ENCODE results near the gene CCDC97.

The CCDC97 gene

DNA sequence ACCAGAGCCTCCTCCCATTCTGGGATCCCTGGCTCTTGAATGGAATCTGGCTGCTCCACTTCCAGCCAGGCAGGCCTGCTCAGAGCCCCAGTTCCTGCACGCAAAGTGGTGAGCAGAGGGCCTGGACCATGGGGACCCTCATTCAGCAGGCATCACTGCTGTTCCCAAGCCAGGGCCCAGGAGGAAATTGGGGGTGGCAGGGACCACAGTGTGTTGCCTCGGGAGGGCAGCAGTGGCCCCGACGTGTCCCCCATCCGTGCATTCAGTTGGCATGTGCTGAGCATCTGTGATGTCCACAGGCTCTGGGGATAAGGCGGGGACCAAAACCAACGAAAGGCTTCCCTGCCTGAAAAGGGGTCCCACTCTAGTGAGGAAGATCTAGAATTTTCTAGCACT lies 11.2 kb downstream of the CCDC97 start:
- no peak for DNase-seq

GRCh38 chr19:41321600-41322270 lies 11.8 kb downstream of the CCDC97 start:
- no peak for DNase-seq

GRCh38 chr19:41322451-41322850 lies 12.5 kb downstream of the CCDC97 start:
- no peak for DNase-seq

DNA sequence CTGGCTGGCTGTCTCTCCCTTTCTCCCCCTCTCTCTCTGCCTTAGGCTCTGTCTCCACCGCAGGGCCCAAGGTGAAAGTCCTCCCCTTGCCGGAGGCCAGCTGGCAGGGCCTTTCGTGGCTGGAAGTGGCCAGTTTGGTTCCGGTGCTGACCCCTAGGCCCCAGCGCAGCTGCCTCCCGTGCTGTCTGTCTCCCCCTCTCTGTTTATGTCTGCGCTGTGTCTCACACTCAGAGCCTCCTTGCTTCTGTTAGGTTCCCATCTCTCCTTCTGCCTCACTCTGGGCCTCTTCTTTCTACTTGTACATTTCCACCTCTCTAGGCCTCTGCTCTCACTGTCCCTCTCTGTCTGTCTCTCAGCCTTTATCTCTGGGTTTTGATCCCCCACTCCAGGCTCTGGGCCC lies 13.1 kb downstream of the CCDC97 start:
- DNase-seq = no peak

- DNase-seq = peak; percentile 22
These were observed 13.6 kb downstream of the CCDC97 start for GRCh38 chr19:41323430-41324125.

GRCh38 chr19:41324231-41324702 lies 14.3 kb downstream of the CCDC97 start:
- DNase-seq = no peak

DNA sequence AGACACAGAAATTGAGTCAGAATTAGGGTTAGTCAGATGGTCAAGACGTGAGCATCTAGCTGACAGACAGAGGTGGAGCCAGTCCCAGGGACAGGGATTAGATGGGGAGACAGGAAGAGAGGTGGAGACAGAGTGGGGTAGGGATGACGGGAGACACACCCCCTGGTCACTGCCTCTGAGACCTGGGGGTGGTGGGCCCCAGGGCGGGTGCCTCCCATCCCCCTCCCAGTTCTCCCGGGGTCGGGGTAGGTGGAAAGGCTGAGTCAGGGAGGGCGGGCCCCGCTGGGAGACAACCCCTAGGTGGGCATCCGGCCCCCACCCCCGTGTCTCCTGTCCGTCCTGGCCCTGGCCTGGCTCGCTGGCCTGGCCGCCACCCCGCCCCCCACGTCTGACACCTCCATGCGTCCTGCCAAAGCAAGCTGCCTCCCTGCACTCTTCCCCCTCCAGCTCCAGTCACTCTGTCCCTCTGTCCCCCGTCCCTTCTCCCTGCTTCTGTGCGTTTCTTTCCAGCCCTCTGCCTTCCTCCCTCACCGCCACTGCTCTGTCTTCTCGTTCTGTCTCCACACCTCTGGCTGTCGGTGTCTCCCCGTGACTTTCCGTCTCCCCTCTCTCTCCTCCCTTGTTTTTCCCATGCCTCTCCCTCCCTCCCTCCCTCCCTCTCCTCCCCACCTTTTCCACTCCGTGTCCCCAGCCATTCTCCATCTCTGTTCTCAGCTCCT lies 15.1 kb downstream of the CCDC97 start:
- peak; percentile 21 for DNase-seq

- no peak for DNase-seq
These were observed 15.6 kb downstream of the CCDC97 start for GRCh38 chr19:41325640-41325946.

DNA sequence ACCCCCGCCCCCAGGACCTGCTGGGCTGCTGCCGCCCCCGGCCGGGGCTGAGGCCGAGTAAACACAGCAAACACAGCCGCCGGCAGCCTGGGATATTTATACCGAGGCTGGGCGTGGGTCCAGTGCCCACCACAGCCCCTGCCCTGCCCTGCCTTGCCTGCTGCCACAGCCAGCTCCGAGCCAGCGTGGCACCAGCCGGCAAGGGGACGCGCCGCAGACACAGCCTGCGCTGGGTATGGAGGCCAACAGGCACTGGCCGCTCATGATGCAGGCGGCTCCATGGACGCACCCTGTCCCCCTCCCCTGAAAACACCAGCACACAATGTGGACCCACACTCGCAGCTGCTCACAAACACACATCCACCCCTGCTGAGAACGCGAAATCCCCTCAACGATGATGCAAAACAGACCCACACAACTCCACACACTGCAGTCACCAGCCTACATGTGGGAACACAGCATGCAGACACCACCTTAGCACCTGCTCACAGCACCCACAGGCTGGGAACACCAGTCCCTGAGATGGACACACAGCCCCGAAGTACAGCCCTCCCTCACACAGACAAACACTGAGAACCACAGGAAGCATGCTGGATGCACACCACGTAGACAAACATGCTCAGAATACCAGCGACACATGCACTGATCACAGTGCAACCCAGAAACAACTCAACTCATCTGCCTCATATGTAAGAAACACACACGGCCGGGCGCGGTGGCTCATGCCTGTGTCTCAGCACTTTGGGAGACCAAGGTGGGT lies 16.2 kb downstream of the CCDC97 start:
- DNase-seq = no peak

GRCh38 chr19:41327076-41327575 lies 17.2 kb downstream of the CCDC97 start:
- no peak for DNase-seq

DNA sequence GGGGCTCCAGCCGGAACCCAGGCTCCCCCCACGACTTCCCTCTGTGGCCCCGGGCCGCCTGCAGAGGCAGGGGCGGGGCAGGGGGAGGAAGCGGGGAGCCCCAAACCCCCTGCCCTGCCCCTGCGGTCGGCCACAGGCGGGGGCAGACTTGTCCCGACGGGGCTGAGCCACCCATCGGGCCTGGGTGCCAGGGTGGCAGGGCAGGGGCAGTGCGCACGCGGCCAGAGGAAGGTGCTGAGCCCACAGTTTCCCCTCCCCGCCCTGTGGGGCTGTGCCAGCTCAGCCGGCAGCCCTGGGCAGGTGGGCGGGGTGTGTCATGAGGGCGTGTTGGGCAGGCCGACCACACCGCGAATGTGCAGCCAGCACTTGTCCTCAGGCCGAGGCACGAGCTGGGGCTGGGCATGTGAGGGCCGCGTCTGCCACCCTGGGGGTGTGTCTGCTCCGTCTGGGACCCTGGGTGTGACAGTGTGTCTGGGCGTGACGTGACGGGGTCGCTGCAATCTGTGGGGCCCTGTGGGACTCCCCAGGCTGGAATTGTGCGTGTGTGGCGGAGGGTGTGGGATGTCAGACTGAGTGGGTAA lies 17.7 kb downstream of the CCDC97 start:
- no peak for DNase-seq

- no peak for DNase-seq
These were observed 18.3 kb downstream of the CCDC97 start for GRCh38 chr19:41328157-41328841.

DNA sequence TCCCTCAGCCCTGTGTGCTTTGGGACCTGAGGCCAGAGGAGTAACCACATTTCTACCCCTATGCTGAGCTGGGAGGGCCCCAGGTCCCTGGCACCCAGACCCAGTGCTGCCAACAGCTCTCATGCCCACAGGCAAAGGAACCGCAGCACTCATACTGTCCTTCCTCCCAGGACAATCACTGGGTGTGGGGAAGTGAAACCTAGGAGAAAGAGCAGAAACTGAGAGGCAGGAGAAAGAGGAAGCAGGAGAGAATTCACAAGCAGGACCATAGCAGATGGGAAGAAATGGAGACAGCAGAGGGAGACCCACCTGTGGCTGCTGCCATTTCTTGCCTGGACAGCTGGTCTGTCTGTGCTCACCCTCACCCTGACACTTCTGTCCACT lies 18.9 kb downstream of the CCDC97 start:
- no peak for DNase-seq

DNA sequence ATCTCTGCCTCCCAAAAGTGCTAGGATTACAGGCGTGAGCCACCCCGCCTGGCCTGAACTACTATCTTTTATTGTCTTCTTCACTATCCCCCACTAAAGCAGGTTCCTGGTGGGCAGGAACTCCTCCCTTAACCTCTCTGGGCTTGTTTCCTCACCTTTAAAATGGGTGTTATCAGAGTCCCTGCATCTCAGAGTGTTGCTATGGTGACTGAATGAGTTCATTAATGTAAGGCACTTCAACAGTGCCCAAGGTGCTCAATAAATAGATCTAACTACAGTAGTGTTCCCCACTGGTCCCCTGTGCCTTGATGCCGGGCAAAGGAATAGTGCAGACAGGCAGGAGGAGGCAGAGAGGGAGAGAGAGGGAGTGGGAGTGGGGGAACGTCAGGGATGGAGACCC lies 20.5 kb downstream of the CCDC97 start:
- no peak for DNase-seq

GRCh38 chr19:41330946-41331678 lies 21.1 kb downstream of the CCDC97 start:
- no peak for DNase-seq

GRCh38 chr19:41332000-41332399 lies 22.0 kb downstream of the CCDC97 start:
- DNase-seq = no peak

- DNase-seq = no peak
These were observed 22.5 kb downstream of the CCDC97 start for GRCh38 chr19:41332468-41332867.

GRCh38 chr19:41334793-41335192 lies 24.8 kb downstream of the CCDC97 start:
- DNase-seq = no peak

DNA sequence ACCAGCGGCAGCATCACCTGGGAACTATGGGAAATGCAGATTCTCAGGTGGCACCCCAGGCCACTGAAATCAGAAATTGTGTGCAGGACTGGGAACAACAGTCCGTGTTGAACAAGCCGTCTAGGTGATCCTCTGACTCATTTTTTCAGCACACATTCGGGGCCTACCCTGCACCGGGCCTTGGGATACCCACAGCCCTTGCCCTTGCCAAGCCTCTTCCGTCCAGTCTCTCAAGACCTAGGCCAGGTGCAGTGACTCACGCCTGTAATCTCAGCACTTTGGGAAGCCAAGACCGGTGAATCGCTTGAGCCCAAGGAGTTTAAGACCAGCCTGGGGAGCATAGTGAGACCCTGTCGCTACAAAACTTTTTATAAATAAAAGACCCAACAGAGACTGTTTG lies 25.5 kb downstream of the CCDC97 start:
- no peak for DNase-seq

- DNase-seq = no peak
These were observed 30.0 kb downstream of the CCDC97 start for GRCh38 chr19:41339936-41340335.

All from GOT3 (cell line).